WTC11 (cell line): ENCODE data around the gene FANCM. TPM values are rescaled to one million over a fixed set of nuclear protein-coding genes. Genes with fewer than 3 reads are reported as not detected.

ENCODE experiments used
- ATAC-seq: fragments of 200-7000 bp; cut with Tn5 transposase; 2 replicates; pipeline ENCODE4 v1.10.0; 2021; ENCODE audit warnings: mild to moderate bottlenecking, moderate library complexity
- CTCF ChIA-PET: fragments of 300-600 bp; sonication (Branson Sonifier 250); formaldehyde crosslinking; loops from one replicate; lab custom pipeline; 2021; ENCODE audit warnings: antibody characterized with exemption; lab: Charles Lee
- POLR2A ChIA-PET: fragments of 350-600 bp; sonication (Branson Sonifier 250); formaldehyde crosslinking; loops from one replicate; lab custom pipeline; 2021; ENCODE audit warnings: antibody characterized with exemption; lab: Charles Lee
- DNase-seq: peaks from one replicate; pipeline ENCODE4 v3.0.0; 2021; ENCODE audit warnings: low spot score
- H3K27ac Mint-ChIP-seq: 2 replicates; pipeline ENCODE4 v1.8.0; 2021; ENCODE audit warnings: mixed read lengths
- H3K27me3 Mint-ChIP-seq: 2 replicates; pipeline ENCODE4 v1.8.0; 2021; ENCODE audit warnings: low read depth, mild to moderate bottlenecking, moderate library complexity, mixed read lengths
- H3K36me3 Mint-ChIP-seq: 2 replicates; pipeline ENCODE4 v1.8.0; 2021; ENCODE audit warnings: mixed read lengths
- H3K4me1 Mint-ChIP-seq: 2 replicates; pipeline ENCODE4 v1.8.0; 2022; ENCODE audit warnings: mixed read lengths
- H3K4me3 Mint-ChIP-seq: 2 replicates; pipeline ENCODE4 v1.8.0; 2021; ENCODE audit warnings: mild to moderate bottlenecking, moderate library complexity, mixed read lengths
- H3K9me3 Mint-ChIP-seq: 2 replicates; pipeline ENCODE4 v1.8.0; 2021; ENCODE audit warnings: mixed read lengths
- ATF1 ChIP-seq: sonication (generic); formaldehyde crosslinking; IDR thresholded peaks from 2 replicates; pipeline ENCODE4 v1.8.1; 2023; ENCODE audit warnings: mild to moderate bottlenecking, moderate library complexity, missing genetic modification reagents
- E2F1 ChIP-seq: sonication (generic); formaldehyde crosslinking; IDR thresholded peaks from 2 replicates; pipeline ENCODE4 v1.8.0; 2022; ENCODE audit warnings: mild to moderate bottlenecking, missing genetic modification reagents
- EMX1 ChIP-seq: fragments of 250-450 bp; sonication (Bioruptor Pico); IDR thresholded peaks from 2 replicates; pipeline ENCODE4 v1.8.0; 2021; ENCODE audit warnings: mild to moderate bottlenecking
- ETV6 ChIP-seq: sonication (generic); formaldehyde crosslinking; IDR thresholded peaks from 2 replicates; pipeline ENCODE4 v1.8.1; 2022; ENCODE audit warnings: mild to moderate bottlenecking, missing genetic modification reagents
- FOXK1 ChIP-seq: sonication (generic); formaldehyde crosslinking; IDR thresholded peaks from 2 replicates; pipeline ENCODE4 v1.8.0; 2022; ENCODE audit warnings: mild to moderate bottlenecking, moderate library complexity, missing genetic modification reagents
- FOXP1 ChIP-seq: sonication (generic); formaldehyde crosslinking; IDR thresholded peaks from 2 replicates; pipeline ENCODE4 v1.8.0; 2022; ENCODE audit warnings: missing genetic modification reagents, mild to moderate bottlenecking, moderate library complexity, borderline replicate concordance
- GTF2I ChIP-seq: fragments of 250-450 bp; sonication (Bioruptor Pico); conservative IDR thresholded peaks from 2 replicates; pipeline ENCODE4 v1.4.0; 2021; ENCODE audit warnings: mild to moderate bottlenecking
- IRF1 ChIP-seq: sonication (generic); formaldehyde crosslinking; IDR thresholded peaks from 2 replicates; pipeline ENCODE4 v1.8.0; 2023; ENCODE audit warnings: missing genetic modification reagents
- IRF2 ChIP-seq: sonication (generic); formaldehyde crosslinking; IDR thresholded peaks from 2 replicates; pipeline ENCODE4 v1.8.0; 2022; ENCODE audit warnings: low read depth, missing genetic modification reagents, borderline replicate concordance
- NR2C2 ChIP-seq: sonication (generic); formaldehyde crosslinking; IDR thresholded peaks from 2 replicates; pipeline ENCODE4 v1.8.0; 2022; ENCODE audit warnings: mild to moderate bottlenecking, missing genetic modification reagents
- NR3C1 ChIP-seq: sonication (generic); formaldehyde crosslinking; conservative IDR thresholded peaks from 2 replicates; pipeline ENCODE4 v1.8.1; 2023; ENCODE audit warnings: low read depth, mild to moderate bottlenecking, missing genetic modification reagents
- PRDM15 ChIP-seq: sonication (generic); formaldehyde crosslinking; IDR thresholded peaks from 2 replicates; pipeline ENCODE4 v1.8.0; 2022; ENCODE audit warnings: missing genetic modification reagents
- SMAD4 ChIP-seq: sonication (generic); formaldehyde crosslinking; IDR thresholded peaks from 2 replicates; pipeline ENCODE4 v1.8.0; 2022; ENCODE audit warnings: mild to moderate bottlenecking, missing genetic modification reagents
- ZBTB43 ChIP-seq: sonication (generic); formaldehyde crosslinking; IDR thresholded peaks from 2 replicates; pipeline ENCODE4 v1.8.1; 2023; ENCODE audit warnings: mild to moderate bottlenecking, missing genetic modification reagents
- ZMAT4 ChIP-seq: fragments of 250-450 bp; sonication (Bioruptor Pico); IDR thresholded peaks from 2 replicates; pipeline ENCODE4 v1.9.0; 2021; ENCODE audit warnings: mild to moderate bottlenecking
- ZNF121 ChIP-seq: sonication (generic); formaldehyde crosslinking; IDR thresholded peaks from 2 replicates; pipeline ENCODE4 v1.8.0; 2023; ENCODE audit warnings: missing genetic modification reagents
- ZNF219 ChIP-seq: sonication (generic); formaldehyde crosslinking; IDR thresholded peaks from 2 replicates; pipeline ENCODE4 v1.8.0; 2023; ENCODE audit warnings: missing genetic modification reagents, mild to moderate bottlenecking, borderline replicate concordance
- ZNF317 ChIP-seq: sonication (generic); formaldehyde crosslinking; IDR thresholded peaks from 2 replicates; pipeline ENCODE4 v1.8.1; 2023; ENCODE audit warnings: low read depth, mild to moderate bottlenecking, moderate library complexity, missing genetic modification reagents, borderline replicate concordance
- ZNF416 ChIP-seq: fragments of 250-450 bp; sonication (Bioruptor Pico); IDR thresholded peaks from 2 replicates; pipeline ENCODE4 v1.9.0; 2021; ENCODE audit warnings: mild to moderate bottlenecking, inconsistent platforms
- ZNF423 ChIP-seq: fragments of 250-450 bp; sonication (Bioruptor Pico); IDR thresholded peaks from 2 replicates; pipeline ENCODE4 v2.1.2; 2022; ENCODE audit warnings: mild to moderate bottlenecking, moderate library complexity
- ZNF512 ChIP-seq: sonication (generic); formaldehyde crosslinking; IDR thresholded peaks from 2 replicates; pipeline ENCODE4 v1.8.1; 2022; ENCODE audit warnings: missing genetic modification reagents, borderline replicate concordance
- total RNA-seq: library from RNA; stranded (reverse); gene quantifications from 3 replicates; pipeline ENCODE4 v1.2.3, GENCODE V29; 2021

FANCM gene
- total RNA-seq, 1 experiment from 2014 or later, result 12.9 TPM

GRCh38 chr14:45145214-45145613, 9.5 kb downstream of the FANCM start:
- Mint-ChIP-seq H3K36me3 (peaks cover 18% of the 10 kb centered on the region), H3K9me3 (no peaks in the 10 kb centered on the region), H3K4me3 (no peak overlapping the region), H3K27me3 (no peaks in the 10 kb centered on the region), H3K27ac (no peak overlapping the region), H3K4me1 (peaks cover 3% of the 10 kb centered on the region; the same call in 1 of the 2 replicates)
- ATAC-seq, result no peak
- TF ChIP-seq ATF1 (no peak), NR2C2 (CRISPR knock-in tag) (no peak), ZMAT4 (CRISPR knock-in tag) (no peak), ZNF416 (CRISPR knock-in tag) (no peak)
- ChIA-PET POLR2A (no interaction called here), CTCF (no interaction called here)
- no peak for DNase-seq

GRCh38 chr14:45149602-45150001, 13.9 kb downstream of the FANCM start:
- ATAC-seq, result no peak
- Mint-ChIP-seq H3K4me3 (no peak overlapping the region), H3K9me3 (no peaks in the 10 kb centered on the region), H3K27me3 (no peaks in the 10 kb centered on the region), H3K36me3 (peaks cover 15% of the 10 kb centered on the region), H3K4me1 (peaks cover 8% of the 10 kb centered on the region), H3K27ac (peak overlapping the region; percentile 11; the same call in 1 of the 2 replicates)
- DNase-seq, result no peak
- TF ChIP-seq IRF1 (CRISPR knock-in tag) (no peak), ZNF219 (CRISPR knock-in tag) (no peak), GTF2I (CRISPR knock-in tag) (no peak), FOXP1 (CRISPR knock-in tag) (no peak), SMAD4 (CRISPR knock-in tag) (no peak), ETV6 (CRISPR knock-in tag) (no peak), PRDM15 (CRISPR knock-in tag) (no peak), FOXK1 (no peak), IRF2 (CRISPR knock-in tag) (no peak), ZNF423 (CRISPR knock-in tag) (no peak), NR3C1 (CRISPR knock-in tag) (no peak), ZBTB43 (CRISPR knock-in tag) (no peak), ZNF317 (no peak), EMX1 (CRISPR knock-in tag) (no peak), ZNF512 (CRISPR knock-in tag) (no peak), E2F1 (no peak), ZNF121 (CRISPR knock-in tag) (no peak)
- POLR2A ChIA-PET, result no interaction called here
- CTCF ChIA-PET, result no interaction called here
